Glutamatergic neuron (in vitro differentiated cells): Measurements from ENCODE around the gene CCDC85C. TPM values are rescaled to one million over a fixed set of nuclear protein-coding genes. Genes with fewer than 3 reads are reported as not detected.

Source experiments
- DNase-seq: peaks from one replicate; pipeline ENCODE4 v3.0.0; 2022
- H3K27ac Mint-ChIP-seq: one replicate; pipeline ENCODE4 v1.8.0; 2020; ENCODE audit warnings: mild to moderate bottlenecking, mixed read lengths, inconsistent platforms; ENCODE audit not compliant: unreplicated experiment
- H3K27me3 Mint-ChIP-seq: one replicate; pipeline ENCODE4 v1.8.0; 2020; ENCODE audit warnings: mild to moderate bottlenecking, moderate library complexity, mixed read lengths, inconsistent platforms; ENCODE audit not compliant: unreplicated experiment
- H3K36me3 Mint-ChIP-seq: one replicate; pipeline ENCODE4 v1.8.0; 2020; ENCODE audit warnings: mild to moderate bottlenecking, mixed read lengths, inconsistent platforms; ENCODE audit not compliant: unreplicated experiment
- H3K4me1 Mint-ChIP-seq: one replicate; pipeline ENCODE4 v1.8.0; 2020; ENCODE audit warnings: mild to moderate bottlenecking, low read depth, mixed read lengths, inconsistent platforms; ENCODE audit not compliant: unreplicated experiment
- H3K4me3 Mint-ChIP-seq: one replicate; pipeline ENCODE4 v1.8.0; 2020; ENCODE audit warnings: mild to moderate bottlenecking, mixed read lengths, inconsistent platforms; ENCODE audit not compliant: unreplicated experiment
- H3K9me3 Mint-ChIP-seq: one replicate; pipeline ENCODE4 v1.8.0; 2020; ENCODE audit warnings: mild to moderate bottlenecking, moderate library complexity, mixed read lengths, inconsistent platforms; ENCODE audit not compliant: unreplicated experiment
- CTCF ChIP-seq: fragments of 200-600 bp; sonication (generic); IDR thresholded peaks from one replicate; pipeline ENCODE4 v1.5.0; 2021; ENCODE audit not compliant: partially characterized antibody, unreplicated experiment
- total RNA-seq: library from RNA; stranded (reverse); fragmentation: NEBNext Ultra II Directional; extraction: Animal tissue kit (Norgen Biotek cat#: 25700); gene quantifications from one replicate; pipeline ENCODE4 v1.2.1, GENCODE V29; 2021; ENCODE audit not compliant: unreplicated experiment

Gene CCDC85C
- total RNA-seq, 1 donor from 2014 or later, result 32.3 TPM

GRCh38 chr14:99574099-99574880 is 29.7 kb downstream of the CCDC85C start:
- peak; percentile 16 for TF ChIP-seq CTCF
- Mint-ChIP-seq H3K9me3 (peaks cover 21% of the 10 kb centered on the region), H3K27ac (peak overlapping the region; percentile 97), H3K4me1 (peaks cover 45% of the 10 kb centered on the region), H3K36me3 (peaks cover 4% of the 10 kb centered on the region), H3K27me3 (peaks cover 34% of the 10 kb centered on the region), H3K4me3 (peak overlapping the region; percentile 79)
- peak; percentile 81 for DNase-seq

GRCh38 chr14:99573436-99574098 is 30.4 kb downstream of the CCDC85C start:
- TF ChIP-seq CTCF, result no peak
- peak overlapping the region; percentile 97 for H3K27ac Mint-ChIP-seq
- H3K4me3 Mint-ChIP-seq, result peak overlapping the region; percentile 79
- H3K36me3 Mint-ChIP-seq, result peaks cover 4% of the 10 kb centered on the region
- H3K9me3 Mint-ChIP-seq, result peaks cover 20% of the 10 kb centered on the region
- peaks cover 34% of the 10 kb centered on the region for H3K27me3 Mint-ChIP-seq
- DNase-seq, result no peak
- H3K4me1 Mint-ChIP-seq, result peaks cover 47% of the 10 kb centered on the region

GRCh38 chr14:99573000-99573330 is 31.0 kb downstream of the CCDC85C start:
- no peak for DNase-seq
- Mint-ChIP-seq H3K27me3 (peaks cover 28% of the 10 kb centered on the region), H3K4me3 (peak overlapping the region; percentile 72), H3K4me1 (peaks cover 48% of the 10 kb centered on the region), H3K27ac (peak overlapping the region; percentile 85), H3K36me3 (peaks cover 4% of the 10 kb centered on the region), H3K9me3 (peaks cover 18% of the 10 kb centered on the region)
- TF ChIP-seq CTCF, result no peak

- H3K4me3 Mint-ChIP-seq, result peak overlapping the region; percentile 72
- peak; percentile 55 for DNase-seq
- peaks cover 47% of the 10 kb centered on the region for H3K4me1 Mint-ChIP-seq
- H3K27me3 Mint-ChIP-seq, result peaks cover 26% of the 10 kb centered on the region
- H3K9me3 Mint-ChIP-seq, result peaks cover 19% of the 10 kb centered on the region
- peak overlapping the region; percentile 85 for H3K27ac Mint-ChIP-seq
- H3K36me3 Mint-ChIP-seq, result peaks cover 4% of the 10 kb centered on the region
- TF ChIP-seq CTCF, result no peak
These were observed 31.6 kb downstream of the CCDC85C start for GRCh38 chr14:99572173-99572999.
